ENCODE results near the gene BBS9.

Gene BBS9

GRCh38 chr7:33645104-33645503 lies 515.7 kb downstream of the BBS9 start:
- H3K9me3 ChIP-seq (ENCODE audit: control insufficient read depth, insufficient read depth, low read length), result no peaks in the 10 kb centered on the region
- H3K27me3 ChIP-seq (ENCODE audit: control insufficient read depth, insufficient read depth, low read length), result no peaks in the 10 kb centered on the region
- H3K27ac ChIP-seq (ENCODE audit: low read length), result no peak overlapping the region
- DNase-seq (ENCODE audit: low read depth, low spot score), result no peak
- no peak overlapping the region for H3K4me3 ChIP-seq (ENCODE audit: low read length)
- no peaks in the 10 kb centered on the region; the same call in 1 of the 2 replicates for H3K36me3 ChIP-seq (ENCODE audit: control insufficient read depth, insufficient read depth, low read length)
- WGBS (ENCODE audit: insufficient coverage, insufficient read length), result no CpG with 5 or more reads among the region's 2 CpGs
- no peaks in the 10 kb centered on the region for H3K4me1 ChIP-seq (ENCODE audit: control insufficient read depth, insufficient read depth, low read length)

- Histone ChIP-seq H3K4me3 (ENCODE audit: low read length) (no peak overlapping the region), H3K4me1 (ENCODE audit: control insufficient read depth, insufficient read depth, low read length) (no peaks in the 10 kb centered on the region), H3K36me3 (ENCODE audit: control insufficient read depth, insufficient read depth, low read length) (no peaks in the 10 kb centered on the region; the same call in 1 of the 2 replicates), H3K27ac (ENCODE audit: low read length) (no peak overlapping the region), H3K27me3 (ENCODE audit: control insufficient read depth, insufficient read depth, low read length) (no peaks in the 10 kb centered on the region), H3K9me3 (ENCODE audit: control insufficient read depth, insufficient read depth, low read length) (no peaks in the 10 kb centered on the region)
- no CpG with 5 or more reads among the region's 3 CpGs for WGBS (ENCODE audit: insufficient coverage, insufficient read length)
- DNase-seq (ENCODE audit: low read depth, low spot score), result no peak
Measured at GRCh38 chr7:33646166-33646565, 516.8 kb downstream of the BBS9 start.

- no peak for DNase-seq (ENCODE audit: low read depth, low spot score)
- no peaks in the 10 kb centered on the region for H3K9me3 ChIP-seq (ENCODE audit: control insufficient read depth, insufficient read depth, low read length)
- WGBS (ENCODE audit: insufficient coverage, insufficient read length), result no CpG with 5 or more reads among the region's 4 CpGs
- H3K4me3 ChIP-seq (ENCODE audit: low read length), result no peak overlapping the region
- H3K27ac ChIP-seq (ENCODE audit: low read length), result no peak overlapping the region
- H3K27me3 ChIP-seq (ENCODE audit: control insufficient read depth, insufficient read depth, low read length), result no peaks in the 10 kb centered on the region
- H3K36me3 ChIP-seq (ENCODE audit: control insufficient read depth, insufficient read depth, low read length), result no peaks in the 10 kb centered on the region; the same call in 1 of the 2 replicates
- no peaks in the 10 kb centered on the region for H3K4me1 ChIP-seq (ENCODE audit: control insufficient read depth, insufficient read depth, low read length)
Measured at GRCh38 chr7:33646891-33647391, 517.6 kb downstream of the BBS9 start.

- H3K4me3 ChIP-seq (ENCODE audit: low read length), result no peak overlapping the region
- WGBS (ENCODE audit: insufficient coverage, insufficient read length), result no CpG with 5 or more reads among the region's 7 CpGs
Measured at GRCh38 chr7:33649476-33650441, 520.4 kb downstream of the BBS9 start.

GRCh38 chr7:33650828-33651227 lies 521.5 kb downstream of the BBS9 start:
- Histone ChIP-seq H3K36me3 (ENCODE audit: control insufficient read depth, insufficient read depth, low read length) (no peaks in the 10 kb centered on the region; the same call in 1 of the 2 replicates), H3K9me3 (ENCODE audit: control insufficient read depth, insufficient read depth, low read length) (no peaks in the 10 kb centered on the region), H3K4me3 (ENCODE audit: low read length) (no peak overlapping the region), H3K27me3 (ENCODE audit: control insufficient read depth, insufficient read depth, low read length) (no peaks in the 10 kb centered on the region), H3K4me1 (ENCODE audit: control insufficient read depth, insufficient read depth, low read length) (no peaks in the 10 kb centered on the region), H3K27ac (ENCODE audit: low read length) (no peak overlapping the region)
- WGBS (ENCODE audit: insufficient coverage, insufficient read length), result no CpG with 5 or more reads among the region's 3 CpGs
- DNase-seq (ENCODE audit: low read depth, low spot score), result no peak

More at GRCh38 chr7:33649476-33650441, 520.4 kb downstream of the BBS9 start:
- Histone ChIP-seq H3K9me3 (ENCODE audit: control insufficient read depth, insufficient read depth, low read length) (no peaks in the 10 kb centered on the region), H3K27me3 (ENCODE audit: control insufficient read depth, insufficient read depth, low read length) (no peaks in the 10 kb centered on the region), H3K27ac (ENCODE audit: low read length) (no peak overlapping the region), H3K4me1 (ENCODE audit: control insufficient read depth, insufficient read depth, low read length) (no peaks in the 10 kb centered on the region), H3K36me3 (ENCODE audit: control insufficient read depth, insufficient read depth, low read length) (no peaks in the 10 kb centered on the region; the same call in 1 of the 2 replicates)
- DNase-seq (ENCODE audit: low read depth, low spot score), result no peak

- no peaks in the 10 kb centered on the region for H3K4me1 ChIP-seq (ENCODE audit: control insufficient read depth, insufficient read depth, low read length)
- no peaks in the 10 kb centered on the region; the same call in 1 of the 2 replicates for H3K36me3 ChIP-seq (ENCODE audit: control insufficient read depth, insufficient read depth, low read length)
- no peak overlapping the region for H3K27ac ChIP-seq (ENCODE audit: low read length)
- H3K9me3 ChIP-seq (ENCODE audit: control insufficient read depth, insufficient read depth, low read length), result no peaks in the 10 kb centered on the region
- no peak for DNase-seq (ENCODE audit: low read depth, low spot score)
- H3K4me3 ChIP-seq (ENCODE audit: low read length), result no peak overlapping the region
- no CpG with 5 or more reads among the region's 3 CpGs for WGBS (ENCODE audit: insufficient coverage, insufficient read length)
- no peaks in the 10 kb centered on the region for H3K27me3 ChIP-seq (ENCODE audit: control insufficient read depth, insufficient read depth, low read length)
Measured at GRCh38 chr7:33651998-33652515, 522.7 kb downstream of the BBS9 start.

- WGBS (ENCODE audit: insufficient coverage, insufficient read length), result no CpG with 5 or more reads among the region's 5 CpGs
- no peak for DNase-seq (ENCODE audit: low read depth, low spot score)
- Histone ChIP-seq H3K36me3 (ENCODE audit: control insufficient read depth, insufficient read depth, low read length) (no peaks in the 10 kb centered on the region), H3K27me3 (ENCODE audit: control insufficient read depth, insufficient read depth, low read length) (no peaks in the 10 kb centered on the region), H3K27ac (ENCODE audit: low read length) (no peak overlapping the region), H3K9me3 (ENCODE audit: control insufficient read depth, insufficient read depth, low read length) (no peaks in the 10 kb centered on the region), H3K4me1 (ENCODE audit: control insufficient read depth, insufficient read depth, low read length) (no peaks in the 10 kb centered on the region), H3K4me3 (ENCODE audit: low read length) (no peak overlapping the region)
Measured at GRCh38 chr7:33654676-33655075, 525.3 kb downstream of the BBS9 start.

Data from iPS DF 6.9 (cell line).